GM23338 (cell line): ENCODE measurements around the gene ATP1A4. TPM values are rescaled to one million over a fixed set of nuclear protein-coding genes. Genes with fewer than 3 reads are reported as not detected.

Source experiments
- EZH2 ChIP-seq: fragments of 200-600 bp; sonication (generic); IDR thresholded peaks from one replicate; pipeline ENCODE4 v1.8.0; 2017; ENCODE audit warnings: antibody characterized with exemption, mild to moderate bottlenecking, low read depth; ENCODE audit not compliant: unreplicated experiment
- EZH2phosphoT487 ChIP-seq: fragments of 200-600 bp; sonication (generic); IDR thresholded peaks from one replicate; pipeline ENCODE4 v1.8.1; 2018; ENCODE audit warnings: antibody characterized with exemption; ENCODE audit not compliant: unreplicated experiment
- POLR2AphosphoS5 ChIP-seq: IDR thresholded peaks from 2 replicates; pipeline ENCODE4 v1.6.1; 2016; ENCODE audit warnings: antibody characterized with exemption, low read depth
- REST ChIP-seq: IDR thresholded peaks from one replicate; pipeline ENCODE4 v1.6.1; 2018; ENCODE audit warnings: antibody characterized with exemption; ENCODE audit not compliant: unreplicated experiment
- ZNF462 ChIP-seq: fragments of 250-450 bp; sonication (Bioruptor Pico); IDR thresholded peaks from 2 replicates; pipeline ENCODE4 v1.5.0; 2020; ENCODE audit warnings: mild to moderate bottlenecking, moderate library complexity
- polyA plus RNA-seq: library from polyadenylated mRNA; unstranded; fragments of >200 nt; fragmentation: Nextera tagmentation; extraction: Ambion mirVana; gene quantifications from 2 replicates; pipeline ENCODE4 v1.2.1, GENCODE V29; 2016
- total RNA-seq: library from RNA; depleted of rRNA; stranded (reverse); fragments of >200 nt; shearing (Covaris generic); gene quantifications from 2 replicates; pipeline ENCODE4 v1.2.3, GENCODE V29; 2014
- TF ChIP-seq, protein P1 (sequence below), 2 experiments: fragments of 200-600 bp in 1 of 2; sonication (generic) in 1 of 2; conservative IDR thresholded peaks; 2 replicates each; pipeline versions ENCODE4 v1.5.1 to v1.6.1; 2016 to 2017; ENCODE audit warnings: antibody characterized with exemption in 2 of 2, low read depth in 2 of 2, mild to moderate bottlenecking in 2 of 2, moderate library complexity in 1 of 2

The ATP1A4 gene
- total and polyA plus RNA-seq, 2 experiments from 2014 or later = 0.27 to 0.63 TPM

DNA sequence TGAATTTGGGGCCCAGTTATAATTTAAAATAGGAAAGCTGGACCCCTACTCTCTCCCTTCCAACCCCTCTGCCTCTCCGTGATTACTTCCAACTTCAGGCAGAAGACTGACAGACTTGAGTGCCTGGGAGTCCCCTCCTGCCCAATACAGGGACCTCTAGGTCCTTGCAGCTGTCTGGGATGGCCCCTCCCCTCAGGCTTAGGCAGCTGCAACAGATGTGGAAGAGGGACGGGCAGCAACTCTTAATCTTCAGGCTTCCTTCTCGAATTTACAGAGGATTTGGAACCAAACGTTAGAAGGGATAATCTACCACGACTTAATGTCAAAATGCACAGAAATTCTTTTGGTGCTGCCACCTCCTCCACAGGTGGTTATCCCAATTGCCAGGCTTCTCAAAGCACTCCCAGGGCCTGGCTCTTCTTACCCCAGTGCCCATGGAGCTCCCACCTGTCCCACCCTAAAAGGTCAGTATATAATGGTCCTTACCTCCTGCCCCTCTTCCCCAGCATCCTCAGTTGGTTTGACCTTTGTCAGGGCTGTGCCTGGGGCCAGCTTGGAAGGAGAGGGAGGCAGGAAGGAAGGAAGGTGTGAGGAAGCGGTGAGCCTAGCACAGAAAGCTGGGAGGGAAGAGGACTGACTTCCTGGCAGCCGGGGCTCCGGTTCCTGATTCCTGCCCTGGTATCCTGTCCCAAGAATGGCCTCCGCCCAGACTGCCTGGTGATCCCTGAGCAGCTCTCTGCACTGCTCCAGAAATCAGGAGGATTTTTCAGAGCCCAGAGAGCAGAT, 56.6 kb downstream of the ATP1A4 start (continued):
- TF ChIP-seq ZNF462 (CRISPR knock-in tag) (no peak), EZH2 (no peak), POLR2AphosphoS5 (no peak), EZH2phosphoT487 (no peak), REST (no peak)
- TF ChIP-seq, protein P1, sequence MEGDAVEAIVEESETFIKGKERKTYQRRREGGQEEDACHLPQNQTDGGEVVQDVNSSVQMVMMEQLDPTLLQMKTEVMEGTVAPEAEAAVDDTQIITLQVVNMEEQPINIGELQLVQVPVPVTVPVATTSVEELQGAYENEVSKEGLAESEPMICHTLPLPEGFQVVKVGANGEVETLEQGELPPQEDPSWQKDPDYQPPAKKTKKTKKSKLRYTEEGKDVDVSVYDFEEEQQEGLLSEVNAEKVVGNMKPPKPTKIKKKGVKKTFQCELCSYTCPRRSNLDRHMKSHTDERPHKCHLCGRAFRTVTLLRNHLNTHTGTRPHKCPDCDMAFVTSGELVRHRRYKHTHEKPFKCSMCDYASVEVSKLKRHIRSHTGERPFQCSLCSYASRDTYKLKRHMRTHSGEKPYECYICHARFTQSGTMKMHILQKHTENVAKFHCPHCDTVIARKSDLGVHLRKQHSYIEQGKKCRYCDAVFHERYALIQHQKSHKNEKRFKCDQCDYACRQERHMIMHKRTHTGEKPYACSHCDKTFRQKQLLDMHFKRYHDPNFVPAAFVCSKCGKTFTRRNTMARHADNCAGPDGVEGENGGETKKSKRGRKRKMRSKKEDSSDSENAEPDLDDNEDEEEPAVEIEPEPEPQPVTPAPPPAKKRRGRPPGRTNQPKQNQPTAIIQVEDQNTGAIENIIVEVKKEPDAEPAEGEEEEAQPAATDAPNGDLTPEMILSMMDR (conservative IDR thresholded peaks at IDR 0.05; ENCODE audit: low read depth in 2 of 2) = no peak
